ENCODE data around the gene VMA21. TPM values are rescaled to one million over a fixed set of nuclear protein-coding genes. Genes with fewer than 3 reads are reported as not detected.

VMA21 gene
- polyA plus RNA-seq, 1 experiment: 27.1 TPM

DNA sequence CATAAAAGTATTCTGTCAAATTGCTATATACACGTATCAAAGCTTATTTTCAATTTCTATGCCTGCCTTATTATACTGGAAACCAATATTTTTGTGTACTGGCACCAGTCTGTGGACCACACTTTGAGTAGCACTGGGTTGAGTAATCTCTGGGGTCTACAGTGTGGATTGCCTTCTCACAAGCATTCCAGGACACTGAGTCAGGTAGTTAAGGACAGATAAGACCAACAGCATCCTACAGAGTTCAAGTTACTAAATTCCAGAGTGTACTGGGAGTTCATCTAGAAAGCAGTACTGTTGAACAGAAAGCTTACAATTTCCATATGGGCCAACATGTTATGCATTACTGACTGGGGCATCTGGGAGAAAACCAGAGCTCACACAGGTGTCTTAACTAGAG lies 61.8 kb downstream of the VMA21 start:
- Histone ChIP-seq H3K9me3 (ENCODE audit: control insufficient read depth, insufficient read depth, low read length) (no peaks in the 10 kb centered on the region; the same call in 1 of the 2 replicates), H3K4me3 (ENCODE audit: low read depth, low read length) (no peak overlapping the region), H3K27me3 (ENCODE audit: control insufficient read depth, insufficient read depth, low read length) (no peaks in the 10 kb centered on the region), H3K27ac (ENCODE audit: low read depth, low read length) (no peak overlapping the region)
- TF ChIP-seq, protein P1, sequence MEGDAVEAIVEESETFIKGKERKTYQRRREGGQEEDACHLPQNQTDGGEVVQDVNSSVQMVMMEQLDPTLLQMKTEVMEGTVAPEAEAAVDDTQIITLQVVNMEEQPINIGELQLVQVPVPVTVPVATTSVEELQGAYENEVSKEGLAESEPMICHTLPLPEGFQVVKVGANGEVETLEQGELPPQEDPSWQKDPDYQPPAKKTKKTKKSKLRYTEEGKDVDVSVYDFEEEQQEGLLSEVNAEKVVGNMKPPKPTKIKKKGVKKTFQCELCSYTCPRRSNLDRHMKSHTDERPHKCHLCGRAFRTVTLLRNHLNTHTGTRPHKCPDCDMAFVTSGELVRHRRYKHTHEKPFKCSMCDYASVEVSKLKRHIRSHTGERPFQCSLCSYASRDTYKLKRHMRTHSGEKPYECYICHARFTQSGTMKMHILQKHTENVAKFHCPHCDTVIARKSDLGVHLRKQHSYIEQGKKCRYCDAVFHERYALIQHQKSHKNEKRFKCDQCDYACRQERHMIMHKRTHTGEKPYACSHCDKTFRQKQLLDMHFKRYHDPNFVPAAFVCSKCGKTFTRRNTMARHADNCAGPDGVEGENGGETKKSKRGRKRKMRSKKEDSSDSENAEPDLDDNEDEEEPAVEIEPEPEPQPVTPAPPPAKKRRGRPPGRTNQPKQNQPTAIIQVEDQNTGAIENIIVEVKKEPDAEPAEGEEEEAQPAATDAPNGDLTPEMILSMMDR (IDR thresholded peaks at IDR 0.05; ENCODE audit: low read depth, low read length): no peak
- POLR2A ChIA-PET: no interaction called here
- no peak for DNase-seq (ENCODE audit: low read depth, low spot score)
- CTCF ChIA-PET: no interaction called here

Other genes starting within 250 kb of the VMA21 start
- not detected in 2 replicates for gene GPR50, start 220.6 kb upstream of the VMA21 start, polyA plus RNA-seq (2011; rRNA removed)
- gene PASD1, start 166.5 kb downstream of the VMA21 start, polyA plus RNA-seq (2011; rRNA removed): not detected in 2 replicates

All from AG04450 (cell line).